HEK293 (cell line): ENCODE data around the gene MCAM.

Experiments used
- CTCF ChIA-PET: fragments of 350-600 bp; formaldehyde crosslinking; extraction: SDS; loops from one replicate; lab custom pipeline; 2021; ENCODE audit warnings: antibody characterized with exemption; lab: Yijun Ruan, JAX
- POLR2A ChIA-PET: fragments of 300-600 bp; formaldehyde crosslinking; extraction: SDS; loops from one replicate; lab custom pipeline; 2020; ENCODE audit warnings: antibody characterized with exemption, inconsistent platforms; lab: Yijun Ruan, JAX
- H3K27ac ChIP-seq: fragments of 200-500 bp; sonication (Bioruptor generic); 2 replicates; pipeline ENCODE4 v1.5.1; 2014; ENCODE audit warnings: low read depth, low read length, control low read depth, inconsistent platforms; ENCODE audit errors: extremely low read depth
- H3K36me3 ChIP-seq, 2 experiments: fragments of 200-500 bp in 1 of 2; sonication (Bioruptor generic) in 1 of 2; 1 replicate in 1 of 2; 2 replicates in 1 of 2; pipeline ENCODE4 v1.5.1; 2014 to 2017; ENCODE audit warnings: inconsistent platforms in 2 of 2, low read length in 2 of 2; ENCODE audit not compliant: control insufficient read depth in 2 of 2, insufficient read depth in 1 of 2
- H3K4me1 ChIP-seq: fragments of 200-500 bp; sonication (Bioruptor generic); 2 replicates; pipeline ENCODE4 v1.5.1; 2014; ENCODE audit warnings: mild to moderate bottlenecking, low read length, inconsistent platforms; ENCODE audit not compliant: control insufficient read depth, insufficient read depth
- H3K4me3 ChIP-seq: 2 replicates; pipeline ENCODE4 v1.5.1; 2011; ENCODE audit warnings: low read depth, mild to moderate bottlenecking, control low read depth, low read length, moderate library complexity
- H3K9me3 ChIP-seq: fragments of 200-500 bp; sonication (Bioruptor generic); 2 replicates; pipeline ENCODE4 v1.5.1; 2014; ENCODE audit warnings: low read depth, low read length, inconsistent platforms; ENCODE audit not compliant: control insufficient read depth, insufficient read depth
- GLIS1 ChIP-seq: fragments of 450-650 bp; formaldehyde crosslinking; IDR thresholded peaks from 2 replicates; pipeline ENCODE4 v1.5.1; 2016; ENCODE audit warnings: missing biosample characterization, missing genetic modification characterization
- IKZF3 ChIP-seq: fragments of 450-650 bp; IDR thresholded peaks from 2 replicates; pipeline ENCODE4 v1.5.0; 2018; ENCODE audit warnings: missing biosample characterization, mild to moderate bottlenecking, missing genetic modification characterization, moderate library complexity
- KLF1 ChIP-seq: fragments of 450-650 bp; formaldehyde crosslinking; IDR thresholded peaks from 2 replicates; pipeline ENCODE4 v1.5.1; 2016; ENCODE audit warnings: missing biosample characterization, missing genetic modification characterization
- ZBTB17 ChIP-seq: fragments of 450-650 bp; formaldehyde crosslinking; IDR thresholded peaks from 2 replicates; pipeline ENCODE4 v1.5.1; 2016; ENCODE audit warnings: missing biosample characterization, missing genetic modification characterization
- ZBTB21 ChIP-seq: fragments of 450-650 bp; formaldehyde crosslinking; IDR thresholded peaks from 2 replicates; pipeline ENCODE4 v1.5.1; 2017; ENCODE audit warnings: missing biosample characterization, missing genetic modification characterization
- ZNF311 ChIP-seq: fragments of 450-650 bp; formaldehyde crosslinking; IDR thresholded peaks from 2 replicates; pipeline ENCODE4 v1.5.1; 2017; ENCODE audit warnings: missing biosample characterization, missing genetic modification characterization, borderline replicate concordance
- ZNF335 ChIP-seq: fragments of 450-650 bp; formaldehyde crosslinking; conservative IDR thresholded peaks from 2 replicates; pipeline ENCODE4 v1.5.1; 2016; ENCODE audit warnings: missing biosample characterization, missing genetic modification characterization
- ZNF341 ChIP-seq: fragments of 450-650 bp; formaldehyde crosslinking; IDR thresholded peaks from 2 replicates; pipeline ENCODE4; 2016; ENCODE audit warnings: low read depth, missing biosample characterization, missing genetic modification characterization
- ZNF366 ChIP-seq: fragments of 450-650 bp; formaldehyde crosslinking; conservative IDR thresholded peaks from 2 replicates; pipeline ENCODE4 v1.5.1; 2016; ENCODE audit warnings: missing biosample characterization, missing genetic modification characterization
- ZNF558 ChIP-seq: fragments of 450-650 bp; formaldehyde crosslinking; IDR thresholded peaks from 2 replicates; pipeline ENCODE4 v1.5.1; 2016; ENCODE audit warnings: missing biosample characterization, missing genetic modification characterization
- ZNF585B ChIP-seq: fragments of 450-650 bp; formaldehyde crosslinking; IDR thresholded peaks from 2 replicates; pipeline ENCODE4 v1.5.1; 2016; ENCODE audit warnings: missing biosample characterization, missing genetic modification characterization
- ZNF660 ChIP-seq: fragments of 450-650 bp; IDR thresholded peaks from 2 replicates; pipeline ENCODE4 v1.5.1; 2018; ENCODE audit warnings: missing biosample characterization, mild to moderate bottlenecking, missing genetic modification characterization
- ZNF76 ChIP-seq: fragments of 450-650 bp; formaldehyde crosslinking; IDR thresholded peaks from 2 replicates; pipeline ENCODE4; 2016; ENCODE audit warnings: low read depth, missing biosample characterization, missing genetic modification characterization, borderline replicate concordance
- ZSCAN30 ChIP-seq: fragments of 450-650 bp; IDR thresholded peaks from 2 replicates; pipeline ENCODE4 v1.5.1; 2018; ENCODE audit warnings: missing biosample characterization, mild to moderate bottlenecking, missing genetic modification characterization, moderate library complexity
- TF ChIP-seq, protein P1 (sequence below): fragments of 450-650 bp; formaldehyde crosslinking; IDR thresholded peaks from 2 replicates; pipeline ENCODE4 v1.5.1; 2016; ENCODE audit warnings: missing biosample characterization, missing genetic modification characterization
- TF ChIP-seq, protein P2 (sequence below): fragments of 450-650 bp; formaldehyde crosslinking; IDR thresholded peaks from 2 replicates; pipeline ENCODE4 v1.5.1; 2017; ENCODE audit warnings: missing biosample characterization, missing genetic modification characterization
- TF ChIP-seq, protein P3 (sequence below): fragments of 450-650 bp; formaldehyde crosslinking; IDR thresholded peaks from 2 replicates; pipeline ENCODE4 v1.5.1; 2016; ENCODE audit warnings: missing biosample characterization, missing genetic modification characterization
- TF ChIP-seq, protein P4 (sequence below): fragments of 450-650 bp; formaldehyde crosslinking; IDR thresholded peaks from 2 replicates; pipeline ENCODE4 v1.5.1; 2016; ENCODE audit warnings: missing biosample characterization, missing genetic modification characterization, low read depth
- TF ChIP-seq, protein P5 (sequence below): fragments of 450-650 bp; formaldehyde crosslinking; IDR thresholded peaks from 2 replicates; pipeline ENCODE4 v1.5.1; 2016; ENCODE audit warnings: missing biosample characterization, missing genetic modification characterization
- TF ChIP-seq, protein P6 (sequence below): fragments of 450-650 bp; formaldehyde crosslinking; IDR thresholded peaks from 2 replicates; pipeline ENCODE4 v1.5.1; 2016; ENCODE audit warnings: missing biosample characterization, missing genetic modification characterization
- TF ChIP-seq, protein P7 (sequence below): fragments of 450-650 bp; formaldehyde crosslinking; IDR thresholded peaks from 2 replicates; pipeline ENCODE4 v1.5.1; 2016; ENCODE audit warnings: missing biosample characterization, missing genetic modification characterization

MCAM gene

DNA sequence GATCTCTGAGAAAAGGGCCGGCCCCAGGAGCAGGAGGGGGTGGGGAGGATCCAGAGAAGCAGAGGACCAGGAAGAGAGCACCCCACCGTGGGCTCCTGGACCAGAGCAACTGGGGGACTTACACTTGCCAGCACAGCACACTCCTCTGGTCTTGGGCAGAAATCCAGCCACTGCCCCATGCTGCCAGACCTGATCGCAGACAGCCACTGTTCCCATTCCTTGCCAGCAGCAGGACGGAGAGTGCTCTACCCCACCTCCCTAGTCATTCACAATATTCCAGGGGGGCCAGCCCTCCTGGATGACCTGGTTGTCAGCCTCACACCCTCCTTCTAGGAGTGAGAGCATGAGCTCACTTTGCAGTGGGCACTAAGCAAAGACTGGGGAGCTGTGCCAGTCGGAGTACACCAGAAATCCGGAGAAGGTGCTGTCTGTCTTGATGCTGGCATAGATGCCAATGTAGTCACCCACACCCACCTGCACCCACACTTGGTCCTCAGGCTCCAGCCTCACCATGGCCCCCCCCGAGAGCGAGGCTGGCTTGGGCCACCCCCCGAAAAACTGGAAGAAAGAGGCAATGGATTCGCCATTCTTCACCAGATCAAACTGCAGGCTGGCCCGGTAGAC is 22.1 kb upstream of the MCAM start (continued):
- TF ChIP-seq, protein P1, sequence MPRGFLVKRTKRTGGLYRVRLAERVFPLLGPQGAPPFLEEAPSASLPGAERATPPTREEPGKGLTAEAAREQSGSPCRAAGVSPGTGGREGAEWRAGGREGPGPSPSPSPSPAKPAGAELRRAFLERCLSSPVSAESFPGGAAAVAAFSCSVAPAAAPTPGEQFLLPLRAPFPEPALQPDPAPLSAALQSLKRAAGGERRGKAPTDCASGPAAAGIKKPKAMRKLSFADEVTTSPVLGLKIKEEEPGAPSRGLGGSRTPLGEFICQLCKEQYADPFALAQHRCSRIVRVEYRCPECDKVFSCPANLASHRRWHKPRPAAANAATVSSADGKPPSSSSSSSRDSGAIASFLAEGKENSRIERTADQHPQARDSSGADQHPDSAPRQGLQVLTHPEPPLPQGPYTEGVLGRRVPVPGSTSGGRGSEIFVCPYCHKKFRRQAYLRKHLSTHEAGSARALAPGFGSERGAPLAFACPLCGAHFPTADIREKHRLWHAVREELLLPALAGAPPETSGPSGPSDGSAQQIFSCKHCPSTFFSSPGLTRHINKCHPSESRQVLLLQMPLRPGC (tag by site-specific recombination): no peak
- TF ChIP-seq KLF1 (tag by site-specific recombination): no peak

DNA sequence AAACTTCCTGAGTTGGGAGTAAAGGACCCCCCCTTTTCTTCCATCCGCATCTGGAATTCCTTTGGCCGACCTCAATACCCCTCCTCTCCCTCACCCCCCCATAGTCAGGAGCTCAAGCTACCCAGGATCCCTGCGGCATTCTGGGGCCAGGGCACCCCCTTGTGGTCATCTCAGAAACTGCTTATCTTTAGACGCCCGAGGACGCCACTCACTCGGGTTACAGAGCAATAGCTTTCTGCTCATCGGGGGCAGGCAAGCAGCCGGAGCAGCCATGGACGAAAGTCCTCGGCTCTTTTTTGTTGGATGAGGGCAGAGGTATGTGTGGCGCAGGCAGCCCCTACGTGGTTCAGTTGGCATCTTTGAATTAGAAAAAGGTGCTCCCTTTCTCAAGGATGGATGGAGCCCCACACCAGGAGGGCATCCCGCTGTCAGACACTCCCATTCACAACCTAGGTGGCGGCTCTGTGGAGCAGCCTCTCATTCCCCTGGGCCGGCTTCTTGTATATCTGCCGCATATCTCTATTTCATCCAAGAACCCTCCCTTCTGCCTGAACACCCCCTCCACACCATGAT is 21.5 kb upstream of the MCAM start:
- Histone ChIP-seq H3K4me1 (no peaks in the 10 kb centered on the region; the same call in 1 of the 2 replicates), H3K27ac (peak overlapping the region; percentile 18; the same call in 1 of the 2 replicates), H3K36me3 (peaks cover 0 to 19% of the 10 kb centered on the region in 2 experiments; a peak in 1 of 3 replicates), H3K9me3 (no peaks in the 10 kb centered on the region), H3K4me3 (no peak overlapping the region)
- ChIA-PET POLR2A (interaction anchor here (0.6 to 3.2 kb wide), 23 partner anchors 10 to 455 kb away, joined by 3 to 39 read pairs (median 6); partner anchors contain the start of genes CBL, CXCR5, HINFP and MCAM), CTCF (interaction anchor here (0.5 to 7.2 kb wide), 42 partner anchors 9 to 376 kb away, joined by 3 to 160 read pairs (median 4); partner anchors contain the start of genes CBL, HINFP, HMBS and MCAM)
- TF ChIP-seq, protein P2, sequence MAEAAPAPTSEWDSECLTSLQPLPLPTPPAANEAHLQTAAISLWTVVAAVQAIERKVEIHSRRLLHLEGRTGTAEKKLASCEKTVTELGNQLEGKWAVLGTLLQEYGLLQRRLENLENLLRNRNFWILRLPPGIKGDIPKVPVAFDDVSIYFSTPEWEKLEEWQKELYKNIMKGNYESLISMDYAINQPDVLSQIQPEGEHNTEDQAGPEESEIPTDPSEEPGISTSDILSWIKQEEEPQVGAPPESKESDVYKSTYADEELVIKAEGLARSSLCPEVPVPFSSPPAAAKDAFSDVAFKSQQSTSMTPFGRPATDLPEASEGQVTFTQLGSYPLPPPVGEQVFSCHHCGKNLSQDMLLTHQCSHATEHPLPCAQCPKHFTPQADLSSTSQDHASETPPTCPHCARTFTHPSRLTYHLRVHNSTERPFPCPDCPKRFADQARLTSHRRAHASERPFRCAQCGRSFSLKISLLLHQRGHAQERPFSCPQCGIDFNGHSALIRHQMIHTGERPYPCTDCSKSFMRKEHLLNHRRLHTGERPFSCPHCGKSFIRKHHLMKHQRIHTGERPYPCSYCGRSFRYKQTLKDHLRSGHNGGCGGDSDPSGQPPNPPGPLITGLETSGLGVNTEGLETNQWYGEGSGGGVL (tag by site-specific recombination): peak; percentile 43
- TF ChIP-seq, protein P3, sequence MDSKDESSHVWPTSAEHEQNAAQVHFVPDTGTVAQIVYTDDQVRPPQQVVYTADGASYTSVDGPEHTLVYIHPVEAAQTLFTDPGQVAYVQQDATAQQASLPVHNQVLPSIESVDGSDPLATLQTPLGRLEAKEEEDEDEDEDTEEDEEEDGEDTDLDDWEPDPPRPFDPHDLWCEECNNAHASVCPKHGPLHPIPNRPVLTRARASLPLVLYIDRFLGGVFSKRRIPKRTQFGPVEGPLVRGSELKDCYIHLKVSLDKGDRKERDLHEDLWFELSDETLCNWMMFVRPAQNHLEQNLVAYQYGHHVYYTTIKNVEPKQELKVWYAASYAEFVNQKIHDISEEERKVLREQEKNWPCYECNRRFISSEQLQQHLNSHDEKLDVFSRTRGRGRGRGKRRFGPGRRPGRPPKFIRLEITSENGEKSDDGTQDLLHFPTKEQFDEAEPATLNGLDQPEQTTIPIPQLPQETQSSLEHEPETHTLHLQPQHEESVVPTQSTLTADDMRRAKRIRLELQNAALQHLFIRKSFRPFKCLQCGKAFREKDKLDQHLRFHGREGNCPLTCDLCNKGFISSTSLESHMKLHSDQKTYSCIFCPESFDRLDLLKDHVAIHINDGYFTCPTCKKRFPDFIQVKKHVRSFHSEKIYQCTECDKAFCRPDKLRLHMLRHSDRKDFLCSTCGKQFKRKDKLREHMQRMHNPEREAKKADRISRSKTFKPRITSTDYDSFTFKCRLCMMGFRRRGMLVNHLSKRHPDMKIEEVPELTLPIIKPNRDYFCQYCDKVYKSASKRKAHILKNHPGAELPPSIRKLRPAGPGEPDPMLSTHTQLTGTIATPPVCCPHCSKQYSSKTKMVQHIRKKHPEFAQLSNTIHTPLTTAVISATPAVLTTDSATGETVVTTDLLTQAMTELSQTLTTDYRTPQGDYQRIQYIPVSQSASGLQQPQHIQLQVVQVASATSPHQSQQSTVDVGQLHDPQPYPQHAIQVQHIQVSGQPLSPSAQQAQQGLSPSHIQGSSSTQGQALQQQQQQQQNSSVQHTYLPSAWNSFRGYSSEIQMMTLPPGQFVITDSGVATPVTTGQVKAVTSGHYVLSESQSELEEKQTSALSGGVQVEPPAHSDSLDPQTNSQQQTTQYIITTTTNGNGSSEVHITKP (tag by site-specific recombination): peak; percentile 21
- TF ChIP-seq, protein P4, sequence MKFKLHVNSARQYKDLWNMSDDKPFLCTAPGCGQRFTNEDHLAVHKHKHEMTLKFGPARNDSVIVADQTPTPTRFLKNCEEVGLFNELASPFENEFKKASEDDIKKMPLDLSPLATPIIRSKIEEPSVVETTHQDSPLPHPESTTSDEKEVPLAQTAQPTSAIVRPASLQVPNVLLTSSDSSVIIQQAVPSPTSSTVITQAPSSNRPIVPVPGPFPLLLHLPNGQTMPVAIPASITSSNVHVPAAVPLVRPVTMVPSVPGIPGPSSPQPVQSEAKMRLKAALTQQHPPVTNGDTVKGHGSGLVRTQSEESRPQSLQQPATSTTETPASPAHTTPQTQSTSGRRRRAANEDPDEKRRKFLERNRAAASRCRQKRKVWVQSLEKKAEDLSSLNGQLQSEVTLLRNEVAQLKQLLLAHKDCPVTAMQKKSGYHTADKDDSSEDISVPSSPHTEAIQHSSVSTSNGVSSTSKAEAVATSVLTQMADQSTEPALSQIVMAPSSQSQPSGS: no peak
- TF ChIP-seq ZNF366 (no peak), ZBTB21 (no peak), ZNF660 (tag by site-specific recombination) (0 out of 2 replicates have a peak, but pooled peaks have one; percentile 22), GLIS1 (tag by site-specific recombination) (0 out of 2 replicates have a peak, but pooled peaks have one; percentile 9), ZNF76 (tag by site-specific recombination) (peak; percentile 74), ZBTB17 (tag by site-specific recombination) (peak; percentile 50), ZNF341 (tag by site-specific recombination) (peak; percentile 77), IKZF3 (tag by site-specific recombination) (peak; percentile 54), ZNF585B (tag by site-specific recombination) (no peak), ZNF311 (tag by site-specific recombination) (no peak), ZNF558 (tag by site-specific recombination) (no peak), ZNF335 (peak; percentile 76), ZSCAN30 (tag by site-specific recombination) (0 out of 2 replicates have a peak, but pooled peaks have one; percentile 21)
- TF ChIP-seq, protein P5, sequence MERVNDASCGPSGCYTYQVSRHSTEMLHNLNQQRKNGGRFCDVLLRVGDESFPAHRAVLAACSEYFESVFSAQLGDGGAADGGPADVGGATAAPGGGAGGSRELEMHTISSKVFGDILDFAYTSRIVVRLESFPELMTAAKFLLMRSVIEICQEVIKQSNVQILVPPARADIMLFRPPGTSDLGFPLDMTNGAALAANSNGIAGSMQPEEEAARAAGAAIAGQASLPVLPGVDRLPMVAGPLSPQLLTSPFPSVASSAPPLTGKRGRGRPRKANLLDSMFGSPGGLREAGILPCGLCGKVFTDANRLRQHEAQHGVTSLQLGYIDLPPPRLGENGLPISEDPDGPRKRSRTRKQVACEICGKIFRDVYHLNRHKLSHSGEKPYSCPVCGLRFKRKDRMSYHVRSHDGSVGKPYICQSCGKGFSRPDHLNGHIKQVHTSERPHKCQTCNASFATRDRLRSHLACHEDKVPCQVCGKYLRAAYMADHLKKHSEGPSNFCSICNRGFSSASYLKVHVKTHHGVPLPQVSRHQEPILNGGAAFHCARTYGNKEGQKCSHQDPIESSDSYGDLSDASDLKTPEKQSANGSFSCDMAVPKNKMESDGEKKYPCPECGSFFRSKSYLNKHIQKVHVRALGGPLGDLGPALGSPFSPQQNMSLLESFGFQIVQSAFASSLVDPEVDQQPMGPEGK (tag by site-specific recombination): peak; percentile 53
- TF ChIP-seq, protein P6, sequence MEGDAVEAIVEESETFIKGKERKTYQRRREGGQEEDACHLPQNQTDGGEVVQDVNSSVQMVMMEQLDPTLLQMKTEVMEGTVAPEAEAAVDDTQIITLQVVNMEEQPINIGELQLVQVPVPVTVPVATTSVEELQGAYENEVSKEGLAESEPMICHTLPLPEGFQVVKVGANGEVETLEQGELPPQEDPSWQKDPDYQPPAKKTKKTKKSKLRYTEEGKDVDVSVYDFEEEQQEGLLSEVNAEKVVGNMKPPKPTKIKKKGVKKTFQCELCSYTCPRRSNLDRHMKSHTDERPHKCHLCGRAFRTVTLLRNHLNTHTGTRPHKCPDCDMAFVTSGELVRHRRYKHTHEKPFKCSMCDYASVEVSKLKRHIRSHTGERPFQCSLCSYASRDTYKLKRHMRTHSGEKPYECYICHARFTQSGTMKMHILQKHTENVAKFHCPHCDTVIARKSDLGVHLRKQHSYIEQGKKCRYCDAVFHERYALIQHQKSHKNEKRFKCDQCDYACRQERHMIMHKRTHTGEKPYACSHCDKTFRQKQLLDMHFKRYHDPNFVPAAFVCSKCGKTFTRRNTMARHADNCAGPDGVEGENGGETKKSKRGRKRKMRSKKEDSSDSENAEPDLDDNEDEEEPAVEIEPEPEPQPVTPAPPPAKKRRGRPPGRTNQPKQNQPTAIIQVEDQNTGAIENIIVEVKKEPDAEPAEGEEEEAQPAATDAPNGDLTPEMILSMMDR (tag by site-specific recombination): peak; percentile 59; the same call in 1 of the 2 replicates
- TF ChIP-seq, protein P7, sequence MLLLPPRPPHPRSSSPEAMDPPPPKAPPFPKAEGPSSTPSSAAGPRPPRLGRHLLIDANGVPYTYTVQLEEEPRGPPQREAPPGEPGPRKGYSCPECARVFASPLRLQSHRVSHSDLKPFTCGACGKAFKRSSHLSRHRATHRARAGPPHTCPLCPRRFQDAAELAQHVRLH (tag by site-specific recombination): no peak
